H1 (cell line): ENCODE results near the gene PPBP. TPM values are rescaled to one million over a fixed set of nuclear protein-coding genes. Genes with fewer than 3 reads are reported as not detected.

ENCODE experiments used
- CTCF ChIA-PET: fragments of 300-600 bp; sonication (Branson Sonifier 250); formaldehyde crosslinking; loops from one replicate; lab custom pipeline; 2021; ENCODE audit not compliant: partially characterized antibody; lab: Charles Lee
- POLR2A ChIA-PET: fragments of 300-600 bp; sonication (Branson Sonifier 250); formaldehyde crosslinking; loops from one replicate; lab custom pipeline; 2021; ENCODE audit warnings: inconsistent platforms; ENCODE audit not compliant: partially characterized antibody; lab: Charles Lee
- DNase-seq, 2 experiments: peaks; one replicate each; pipeline versions ENCODE4 v3.0.0 to v3.0.0-alpha.2; 2010 to 2022; ENCODE audit warnings: low spot score in 2 of 2, low read depth in 1 of 2, mixed read lengths in 1 of 2
- FAIRE-seq: peaks from 2 replicates; lab custom pipeline; 2011; peaks lifted over from hg19 to GRCh38; lab: Jason Lieb, UNC
- H2AFZ ChIP-seq: 2 replicates; pipeline ENCODE4 v1.8.1; 2012; ENCODE audit warnings: low read length, inconsistent platforms
- H2AK5ac ChIP-seq: 2 replicates; pipeline ENCODE4 v1.6.1; 2013; ENCODE audit warnings: low read depth, low read length
- H2BK120ac ChIP-seq: replicated peaks from 2 replicates; pipeline ENCODE3; 2013; ENCODE audit warnings: low read depth, low read length, inconsistent platforms
- H2BK12ac ChIP-seq: 2 replicates; pipeline ENCODE4 v1.6.1; 2013; ENCODE audit warnings: low read depth, low read length
- H2BK15ac ChIP-seq: 2 replicates; pipeline ENCODE4 v1.6.1; 2013; ENCODE audit warnings: low read length
- H2BK20ac ChIP-seq: 2 replicates; pipeline ENCODE4 v1.6.1; 2013; ENCODE audit warnings: low read length
- H2BK5ac ChIP-seq: 2 replicates; pipeline ENCODE4 v1.6.1; 2013; ENCODE audit warnings: low read depth, low read length
- H3K14ac ChIP-seq: 2 replicates; pipeline ENCODE4 v1.6.1; 2013; ENCODE audit warnings: inconsistent platforms; ENCODE audit not compliant: insufficient read length
- H3K18ac ChIP-seq: 2 replicates; pipeline ENCODE4 v1.6.1; 2013; ENCODE audit warnings: low read length; ENCODE audit errors: extremely low read depth
- H3K23ac ChIP-seq: 2 replicates; pipeline ENCODE4 v1.6.1; 2013; ENCODE audit warnings: inconsistent platforms; ENCODE audit not compliant: insufficient read length
- H3K23me2 ChIP-seq: 2 replicates; pipeline ENCODE4 v1.6.1; 2013; ENCODE audit warnings: low read depth, low read length
- H3K27ac ChIP-seq: 2 replicates; pipeline ENCODE4 v1.6.1; 2011; ENCODE audit warnings: low read depth, low read length, inconsistent platforms
- H3K27me3 ChIP-seq, 4 experiments: replicated peaks in 1 of 4; 1 replicate in 1 of 4; 2 replicates in 3 of 4; pipeline versions ENCODE4 v1.6.1 to v1.8.1; 2011 to 2013; ENCODE audit warnings: low read length in 3 of 4, mild to moderate bottlenecking in 3 of 4, inconsistent platforms in 2 of 4, mixed read lengths in 2 of 4, moderate library complexity in 1 of 4; ENCODE audit not compliant: control insufficient read depth in 3 of 4, insufficient read depth in 3 of 4; ENCODE audit errors: extremely low read depth in 1 of 4
- H3K36me3 ChIP-seq, 4 experiments: 2 replicates each; pipeline versions ENCODE4 v1.6.1 to v1.8.1; 2011 to 2013; ENCODE audit warnings: mild to moderate bottlenecking in 4 of 4, low read length in 3 of 4, moderate library complexity in 2 of 4, control low read depth in 1 of 4, inconsistent platforms in 1 of 4; ENCODE audit not compliant: insufficient read depth in 4 of 4, control insufficient read depth in 2 of 4
- H3K4ac ChIP-seq: replicated peaks from 2 replicates; pipeline ENCODE3; 2013; ENCODE audit warnings: low read length, low read depth, mixed read lengths, inconsistent platforms; ENCODE audit not compliant: insufficient read length
- H3K4me1 ChIP-seq, 4 experiments: replicated peaks in 1 of 4; 1 replicate in 1 of 4; 2 replicates in 3 of 4; pipeline versions ENCODE4 v1.6.1 to v1.8.1; 2011 to 2013; ENCODE audit warnings: low read length in 3 of 4, inconsistent platforms in 2 of 4, mixed read lengths in 1 of 4; ENCODE audit not compliant: insufficient read depth in 4 of 4, control insufficient read depth in 3 of 4
- H3K4me2 ChIP-seq, 2 experiments: 2 replicates each; pipeline versions ENCODE4 v1.6.1 to v1.8.1; 2011 to 2013; ENCODE audit warnings: low read depth in 2 of 2, low read length in 2 of 2, control low read depth in 1 of 2, inconsistent platforms in 1 of 2, mild to moderate bottlenecking in 1 of 2; ENCODE audit not compliant: insufficient read depth in 1 of 2
- H3K4me3 ChIP-seq, 4 experiments: fragments of 200-600, 300-600 bp in 1 of 4; sonication (generic), shearing (Covaris generic), sonication (Bioruptor Twin) in 1 of 4; 2 replicates each; pipeline versions ENCODE4 v1.5.1 to v1.8.1; 2011 to 2016; ENCODE audit warnings: low read length in 4 of 4, low read depth in 3 of 4, control low read depth in 2 of 4, inconsistent platforms in 2 of 4, mild to moderate bottlenecking in 2 of 4, mixed read lengths in 1 of 4, moderate library complexity in 1 of 4; ENCODE audit not compliant: insufficient read depth in 2 of 4; ENCODE audit errors: extremely low read depth in 1 of 4
- H3K56ac ChIP-seq: replicated peaks from 2 replicates; pipeline ENCODE3; 2013; ENCODE audit warnings: low read depth, mild to moderate bottlenecking, mixed read lengths, low read length, inconsistent platforms; ENCODE audit not compliant: insufficient read length
- H3K79me1 ChIP-seq: 2 replicates; pipeline ENCODE4 v1.6.1; 2013; ENCODE audit warnings: low read depth, low read length, control low read depth
- H3K79me2 ChIP-seq, 2 experiments: 2 replicates each; pipeline versions ENCODE4 v1.6.1 to v1.8.1; 2012 to 2013; ENCODE audit warnings: low read length in 2 of 2, mild to moderate bottlenecking in 2 of 2, inconsistent platforms in 1 of 2; ENCODE audit not compliant: insufficient read depth in 2 of 2, control insufficient read depth in 1 of 2
- H3K9ac ChIP-seq, 4 experiments: replicated peaks in 1 of 4; 1 replicate in 1 of 4; 2 replicates in 3 of 4; pipeline versions ENCODE4 v1.6.1 to v1.8.1; 2011 to 2013; ENCODE audit warnings: low read depth in 3 of 4, low read length in 3 of 4, control low read depth in 2 of 4, mild to moderate bottlenecking in 2 of 4, moderate library complexity in 2 of 4, inconsistent platforms in 1 of 4; ENCODE audit errors: extremely low read depth in 1 of 4
- H3K9me3 ChIP-seq, 2 experiments: 2 replicates each; pipeline versions ENCODE4 v1.6.1 to v1.8.1; 2012 to 2013; ENCODE audit warnings: mild to moderate bottlenecking in 2 of 2, moderate library complexity in 2 of 2, control low read depth in 1 of 2, inconsistent platforms in 1 of 2, low read depth in 1 of 2, low read length in 1 of 2, mixed read lengths in 1 of 2; ENCODE audit not compliant: insufficient read depth in 2 of 2
- H4K20me1 ChIP-seq, 2 experiments: replicated peaks in 1 of 2; 2 replicates each; pipeline versions ENCODE3 to v1.8.1; 2011 to 2013; ENCODE audit warnings: inconsistent platforms in 2 of 2, low read length in 2 of 2, mild to moderate bottlenecking in 1 of 2; ENCODE audit not compliant: insufficient read depth in 2 of 2, control insufficient read depth in 1 of 2
- H4K5ac ChIP-seq: 2 replicates; pipeline ENCODE4 v1.6.1; 2013; ENCODE audit warnings: low read length, low read depth, mixed read lengths, inconsistent platforms; ENCODE audit not compliant: insufficient read length
- H4K8ac ChIP-seq: 2 replicates; pipeline ENCODE4 v1.8.0; 2013; ENCODE audit warnings: mild to moderate bottlenecking, moderate library complexity, low read length, inconsistent platforms; ENCODE audit not compliant: insufficient read depth; ENCODE audit errors: extremely low read depth
- H4K91ac ChIP-seq: replicated peaks from 2 replicates; pipeline ENCODE3; 2013; ENCODE audit warnings: low read length, mixed read lengths, inconsistent platforms; ENCODE audit not compliant: insufficient read length
- ASH2L ChIP-seq: fragments of 200-600, 300-600 bp; sonication (generic); IDR thresholded peaks from one replicate; pipeline ENCODE4 v1.7.1; 2017; ENCODE audit warnings: low read length
- ATF2 ChIP-seq: IDR thresholded peaks from 2 replicates; pipeline ENCODE4 v1.6.1; 2012; ENCODE audit warnings: low read length, inconsistent platforms
- CBX8 ChIP-seq: fragments of 300-800, 300-1000 bp; sonication (generic); IDR thresholded peaks from 2 replicates; pipeline ENCODE4 v1.7.1; 2016; ENCODE audit warnings: low read depth, low read length, borderline replicate concordance
- EP300 ChIP-seq, 2 experiments: IDR thresholded peaks; 1 replicate in 1 of 2; 2 replicates in 1 of 2; pipeline ENCODE4 v1.6.1; 2011 to 2012; ENCODE audit warnings: low read depth in 2 of 2, low read length in 2 of 2, mild to moderate bottlenecking in 2 of 2, borderline replicate concordance in 1 of 2, inconsistent platforms in 1 of 2, moderate library complexity in 1 of 2
- EZH2 ChIP-seq: fragments of 200-600 bp; sonication (generic); IDR thresholded peaks from 2 replicates; pipeline ENCODE4 v1.7.1; 2012; ENCODE audit warnings: low read depth, mild to moderate bottlenecking, moderate library complexity, low read length, inconsistent platforms; ENCODE audit not compliant: severe bottlenecking
- GABPA ChIP-seq: IDR thresholded peaks from 2 replicates; pipeline ENCODE4 v1.6.1; 2011; ENCODE audit warnings: mild to moderate bottlenecking, low read length, moderate library complexity, borderline replicate concordance; ENCODE audit not compliant: insufficient read depth
- GTF2F1 ChIP-seq: IDR thresholded peaks from 2 replicates; pipeline ENCODE4 v1.6.1; 2012; ENCODE audit warnings: low read depth, low read length, improper control_type of control experiment, borderline replicate concordance
- JUND ChIP-seq: IDR thresholded peaks from 2 replicates; pipeline ENCODE4 v1.6.1; 2011; ENCODE audit warnings: mild to moderate bottlenecking, improper control_type of control experiment, low read length
- KDM4A ChIP-seq: IDR thresholded peaks from one replicate; pipeline ENCODE4 v1.7.1; 2012; ENCODE audit warnings: low read depth, mild to moderate bottlenecking, moderate library complexity, low read length, inconsistent platforms; ENCODE audit not compliant: severe bottlenecking
- PHF8 ChIP-seq: fragments of 200-600 bp; sonication (generic); conservative IDR thresholded peaks from 2 replicates; pipeline ENCODE4 v1.7.1; 2012; ENCODE audit warnings: low read depth, mild to moderate bottlenecking, inconsistent platforms, low read length, moderate library complexity
- RFX5 ChIP-seq: IDR thresholded peaks from 2 replicates; pipeline ENCODE4 v1.6.1; 2011; ENCODE audit warnings: low read depth, low read length, improper control_type of control experiment, borderline replicate concordance
- SP4 ChIP-seq: IDR thresholded peaks from 2 replicates; pipeline ENCODE4 v1.6.1; 2012; ENCODE audit warnings: low read length, inconsistent platforms
- TCF12 ChIP-seq: IDR thresholded peaks from 2 replicates; pipeline ENCODE4 v1.6.1; 2011; ENCODE audit warnings: low read depth, mild to moderate bottlenecking, low read length
- YY1 ChIP-seq: IDR thresholded peaks from 2 replicates; pipeline ENCODE4 v1.6.1; 2011; ENCODE audit warnings: low read depth, mild to moderate bottlenecking, low read length
- polyA plus RNA-seq, 7 experiments: library from polyadenylated mRNA; depleted of rRNA in 3 of 7; stranded (reverse) in 5 of 7; unstranded in 2 of 7; fragments of >200 nt in 5 of 7; fragments of 200-250 nt in 2 of 7; gene quantifications; 1 replicate in 5 of 7; 2 replicates in 1 of 7; 4 replicates in 1 of 7; pipeline versions ENCODE4 v1.2.1 to v1.2.3, GENCODE V29; 2011 to 2013; ENCODE audit warnings: missing spikeins in 2 of 7, mixed read lengths in 2 of 7
- total RNA-seq: library from RNA; stranded (reverse); fragmentation: NEBNext Ultra II Directional; extraction: Animal tissue kit (Norgen Biotek cat#: 25700); gene quantifications from 2 replicates; pipeline ENCODE4 v1.2.1, GENCODE V29; 2021

Gene PPBP
- total and polyA plus RNA-seq, 2 of the 8 experiments (the other 6 are each of a cell fraction or from before 2014, with no cell fraction given), result 0.18 to 0.43 TPM

DNA sequence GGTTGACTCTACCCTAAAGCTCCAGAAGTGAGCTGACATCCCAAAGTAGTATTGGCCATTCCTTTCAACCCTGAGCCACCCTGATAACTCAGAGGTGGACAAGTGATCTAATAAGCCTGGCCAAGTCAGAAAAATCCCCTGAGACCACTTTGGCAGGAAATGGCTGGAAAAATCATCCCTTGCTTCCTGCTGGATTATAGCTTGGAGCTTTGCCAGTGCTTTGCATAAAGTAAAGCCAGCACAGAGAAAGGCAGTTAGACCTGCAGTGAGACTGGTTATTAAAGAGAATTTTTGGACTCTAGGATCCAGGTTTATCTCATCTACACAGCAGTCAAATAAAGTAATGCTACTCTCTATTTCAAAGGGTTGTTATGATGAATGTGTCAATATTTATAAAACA lies 44.1 kb upstream of the PPBP start:
- H4K91ac ChIP-seq, result no peak overlapping the region
- H4K5ac ChIP-seq, result no peak overlapping the region
- no peak overlapping the region for H2BK15ac ChIP-seq
- no peak for DNase-seq
- no peak overlapping the region for H4K8ac ChIP-seq
- no peaks in the 10 kb centered on the region for H4K20me1 ChIP-seq
- H3K56ac ChIP-seq, result no peak overlapping the region
- no peaks in the 10 kb centered on the region for H3K23me2 ChIP-seq
- H2AK5ac ChIP-seq, result no peak overlapping the region
- no peak overlapping the region for H2BK20ac ChIP-seq
- no peaks in the 10 kb centered on the region for H3K27me3 ChIP-seq
- no peak overlapping the region for H3K9ac ChIP-seq
- CTCF ChIA-PET, result no interaction called here
- no peaks in the 10 kb centered on the region for H3K79me2 ChIP-seq
- H3K18ac ChIP-seq, result no peak overlapping the region
- no peaks in the 10 kb centered on the region for H3K79me1 ChIP-seq
- FAIRE-seq, result no peak
- H2BK5ac ChIP-seq, result no peak overlapping the region
- H3K27ac ChIP-seq, result no peak overlapping the region
- POLR2A ChIA-PET, result no interaction called here
- no peak for TF ChIP-seq JUND
- no peak for TF ChIP-seq SP4
- TF ChIP-seq ATF2, result no peak
- TF ChIP-seq CBX8, result no peak
- TF ChIP-seq EZH2, result no peak
- no peak for TF ChIP-seq GTF2F1
- TF ChIP-seq TCF12, result no peak
- TF ChIP-seq GABPA, result no peak
- no peak for TF ChIP-seq KDM4A
- no peak for TF ChIP-seq RFX5
- TF ChIP-seq PHF8, result no peak
- no peak for TF ChIP-seq EP300 (IDR thresholded peaks at IDR 0.05; ENCODE audit: borderline replicate concordance in 1 of 2, low read depth in 2 of 2, low read length in 2 of 2)
- no peak for TF ChIP-seq YY1
- no peak for TF ChIP-seq ASH2L
- TF ChIP-seq, all 59 proteins: peak for 0
- Histone ChIP-seq H3K9me3 (no peaks in the 10 kb centered on the region), H2BK120ac (no peak overlapping the region), H2BK12ac (no peak overlapping the region), H3K36me3 (no peaks in the 10 kb centered on the region; a peak in 1 of 8 replicates), H2AFZ (no peak overlapping the region), H3K4me3 (no peak overlapping the region), H3K14ac (no peak overlapping the region), H3K4me1 (0 out of 7 replicates have a peak, but pooled peaks cover 0 to 2% (median 0%) of the 10 kb centered on the region in 4 experiments), H3K23ac (no peak overlapping the region), H3K4ac (no peak overlapping the region), H3K4me2 (no peak overlapping the region)
